ENCODE results near the gene MGME1. TPM values are rescaled to one million over a fixed set of nuclear protein-coding genes. Genes with fewer than 3 reads are reported as not detected.
A peak's percentile ranks its signal among the peaks of the same experiment; 100 is the strongest.

The MGME1 gene
- total and polyA plus RNA-seq, 2 of the 13 experiments (the other 11 are each of a cell fraction or from before 2014, with no cell fraction given) = 36.7 to 66.6 TPM

DNA sequence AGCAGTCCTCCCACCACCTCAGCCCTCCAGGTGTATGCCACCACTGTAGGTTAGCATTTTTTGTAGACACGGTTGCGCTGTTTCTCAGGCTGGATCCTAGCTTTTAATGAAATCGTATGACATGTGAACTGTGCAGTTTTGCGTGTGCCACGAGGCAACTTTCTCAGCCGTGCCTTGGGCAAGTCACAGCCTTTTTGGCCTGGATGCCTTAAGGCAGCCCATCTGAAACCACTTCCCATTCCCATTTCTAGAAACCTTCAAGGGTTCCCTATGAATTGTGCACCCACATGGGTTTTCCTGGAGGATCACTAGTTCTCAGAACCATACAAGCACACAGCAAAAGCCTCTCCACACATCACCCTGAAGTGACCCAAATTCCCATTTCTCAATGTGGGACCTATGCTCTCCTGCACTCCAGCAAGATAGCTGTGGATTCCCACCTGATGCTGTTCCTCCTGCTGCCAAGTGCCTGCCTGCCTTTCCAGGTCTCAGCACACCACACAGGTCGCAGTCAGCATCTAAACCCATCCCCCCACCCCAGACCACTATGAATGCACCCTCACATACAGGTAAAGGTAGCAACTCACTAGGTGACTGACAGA lies 29.1 kb upstream of the MGME1 start (continued):
- TF ChIP-seq, protein P1, sequence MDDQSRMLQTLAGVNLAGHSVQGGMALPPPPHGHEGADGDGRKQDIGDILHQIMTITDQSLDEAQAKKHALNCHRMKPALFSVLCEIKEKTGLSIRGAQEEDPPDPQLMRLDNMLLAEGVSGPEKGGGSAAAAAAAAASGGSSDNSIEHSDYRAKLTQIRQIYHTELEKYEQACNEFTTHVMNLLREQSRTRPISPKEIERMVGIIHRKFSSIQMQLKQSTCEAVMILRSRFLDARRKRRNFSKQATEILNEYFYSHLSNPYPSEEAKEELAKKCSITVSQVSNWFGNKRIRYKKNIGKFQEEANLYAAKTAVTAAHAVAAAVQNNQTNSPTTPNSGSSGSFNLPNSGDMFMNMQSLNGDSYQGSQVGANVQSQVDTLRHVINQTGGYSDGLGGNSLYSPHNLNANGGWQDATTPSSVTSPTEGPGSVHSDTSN (CRISPR knock-in tag; IDR thresholded peaks at IDR 0.05; ENCODE audit: borderline replicate concordance) = peak; percentile 60; the same call in 1 of the 2 replicates
- peak; percentile 31; the same call in 1 of the 2 replicates for TF ChIP-seq TBX2 (CRISPR knock-in tag; IDR thresholded peaks at IDR 0.05; ENCODE audit: borderline replicate concordance)
- TF ChIP-seq, protein P2, sequence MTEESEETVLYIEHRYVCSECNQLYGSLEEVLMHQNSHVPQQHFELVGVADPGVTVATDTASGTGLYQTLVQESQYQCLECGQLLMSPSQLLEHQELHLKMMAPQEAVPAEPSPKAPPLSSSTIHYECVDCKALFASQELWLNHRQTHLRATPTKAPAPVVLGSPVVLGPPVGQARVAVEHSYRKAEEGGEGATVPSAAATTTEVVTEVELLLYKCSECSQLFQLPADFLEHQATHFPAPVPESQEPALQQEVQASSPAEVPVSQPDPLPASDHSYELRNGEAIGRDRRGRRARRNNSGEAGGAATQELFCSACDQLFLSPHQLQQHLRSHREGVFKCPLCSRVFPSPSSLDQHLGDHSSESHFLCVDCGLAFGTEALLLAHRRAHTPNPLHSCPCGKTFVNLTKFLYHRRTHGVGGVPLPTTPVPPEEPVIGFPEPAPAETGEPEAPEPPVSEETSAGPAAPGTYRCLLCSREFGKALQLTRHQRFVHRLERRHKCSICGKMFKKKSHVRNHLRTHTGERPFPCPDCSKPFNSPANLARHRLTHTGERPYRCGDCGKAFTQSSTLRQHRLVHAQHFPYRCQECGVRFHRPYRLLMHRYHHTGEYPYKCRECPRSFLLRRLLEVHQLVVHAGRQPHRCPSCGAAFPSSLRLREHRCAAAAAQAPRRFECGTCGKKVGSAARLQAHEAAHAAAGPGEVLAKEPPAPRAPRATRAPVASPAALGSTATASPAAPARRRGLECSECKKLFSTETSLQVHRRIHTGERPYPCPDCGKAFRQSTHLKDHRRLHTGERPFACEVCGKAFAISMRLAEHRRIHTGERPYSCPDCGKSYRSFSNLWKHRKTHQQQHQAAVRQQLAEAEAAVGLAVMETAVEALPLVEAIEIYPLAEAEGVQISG (CRISPR knock-in tag; IDR thresholded peaks at IDR 0.05) = peak; percentile 35
- peak; percentile 81 for TF ChIP-seq KDM2A (CRISPR knock-in tag; IDR thresholded peaks at IDR 0.05; ENCODE audit: borderline replicate concordance, low read depth)
- TF ChIP-seq RFXAP (CRISPR knock-in tag; IDR thresholded peaks at IDR 0.05; ENCODE audit: borderline replicate concordance) = 0 out of 2 replicates have a peak, but pooled peaks have one; percentile 64
- TF ChIP-seq ONECUT2 (CRISPR knock-in tag; IDR thresholded peaks at IDR 0.05) = 0 out of 2 replicates have a peak, but pooled peaks have one; percentile 53
- peak; percentile 40; the same call in 1 of the 2 replicates for TF ChIP-seq FIP1L1 (IDR thresholded peaks at IDR 0.05; ENCODE audit: borderline replicate concordance, insufficient read depth, low read depth, low read length)
- TF ChIP-seq, protein P3, sequence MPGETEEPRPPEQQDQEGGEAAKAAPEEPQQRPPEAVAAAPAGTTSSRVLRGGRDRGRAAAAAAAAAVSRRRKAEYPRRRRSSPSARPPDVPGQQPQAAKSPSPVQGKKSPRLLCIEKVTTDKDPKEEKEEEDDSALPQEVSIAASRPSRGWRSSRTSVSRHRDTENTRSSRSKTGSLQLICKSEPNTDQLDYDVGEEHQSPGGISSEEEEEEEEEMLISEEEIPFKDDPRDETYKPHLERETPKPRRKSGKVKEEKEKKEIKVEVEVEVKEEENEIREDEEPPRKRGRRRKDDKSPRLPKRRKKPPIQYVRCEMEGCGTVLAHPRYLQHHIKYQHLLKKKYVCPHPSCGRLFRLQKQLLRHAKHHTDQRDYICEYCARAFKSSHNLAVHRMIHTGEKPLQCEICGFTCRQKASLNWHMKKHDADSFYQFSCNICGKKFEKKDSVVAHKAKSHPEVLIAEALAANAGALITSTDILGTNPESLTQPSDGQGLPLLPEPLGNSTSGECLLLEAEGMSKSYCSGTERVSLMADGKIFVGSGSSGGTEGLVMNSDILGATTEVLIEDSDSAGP (CRISPR knock-in tag; IDR thresholded peaks at IDR 0.05; ENCODE audit: borderline replicate concordance) = peak; percentile 60; the same call in 1 of the 2 replicates
- TF ChIP-seq EP300 (IDR thresholded peaks at IDR 0.05; ENCODE audit: low read depth in 2 of 2, low read length in 2 of 2) = 0 out of 4 replicates have a peak, but pooled peaks of 1 of the 2 experiments have one; percentile 17
- TF ChIP-seq EP300 (CRISPR knock-in tag; IDR thresholded peaks at IDR 0.05; ENCODE audit: borderline replicate concordance) = peak; percentile 14; the same call in 1 of the 2 replicates
- no peak for TF ChIP-seq SAP130 (CRISPR knock-in tag; IDR thresholded peaks at IDR 0.05; ENCODE audit: low read depth)
- 0 out of 2 replicates have a peak, but pooled peaks have one; percentile 15 for TF ChIP-seq KMT2A (CRISPR knock-in tag; IDR thresholded peaks at IDR 0.05)
- no peak for TF ChIP-seq KLF11 (CRISPR knock-in tag; IDR thresholded peaks at IDR 0.05)
- TF ChIP-seq ZNF629 (CRISPR knock-in tag; conservative IDR thresholded peaks at IDR 0.05) = no peak
- TF ChIP-seq, protein P4, sequence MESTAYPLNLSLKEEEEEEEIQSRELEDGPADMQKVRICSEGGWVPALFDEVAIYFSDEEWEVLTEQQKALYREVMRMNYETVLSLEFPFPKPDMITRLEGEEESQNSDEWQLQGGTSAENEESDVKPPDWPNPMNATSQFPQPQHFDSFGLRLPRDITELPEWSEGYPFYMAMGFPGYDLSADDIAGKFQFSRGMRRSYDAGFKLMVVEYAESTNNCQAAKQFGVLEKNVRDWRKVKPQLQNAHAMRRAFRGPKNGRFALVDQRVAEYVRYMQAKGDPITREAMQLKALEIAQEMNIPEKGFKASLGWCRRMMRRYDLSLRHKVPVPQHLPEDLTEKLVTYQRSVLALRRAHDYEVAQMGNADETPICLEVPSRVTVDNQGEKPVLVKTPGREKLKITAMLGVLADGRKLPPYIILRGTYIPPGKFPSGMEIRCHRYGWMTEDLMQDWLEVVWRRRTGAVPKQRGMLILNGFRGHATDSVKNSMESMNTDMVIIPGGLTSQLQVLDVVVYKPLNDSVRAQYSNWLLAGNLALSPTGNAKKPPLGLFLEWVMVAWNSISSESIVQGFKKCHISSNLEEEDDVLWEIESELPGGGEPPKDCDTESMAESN (CRISPR knock-in tag; conservative IDR thresholded peaks at IDR 0.05) = 0 out of 2 replicates have a peak, but pooled peaks have one; percentile 4
- no peak for TF ChIP-seq SOX6 (IDR thresholded peaks at IDR 0.05)
- no peak; the same call in none of the 2 replicates for TF ChIP-seq SOX6 (CRISPR knock-in tag; IDR thresholded peaks at IDR 0.05)
- TF ChIP-seq CREM (IDR thresholded peaks at IDR 0.05) = no peak; the same call in 1 of the 2 replicates
- TF ChIP-seq CREM (CRISPR knock-in tag; IDR thresholded peaks at IDR 0.05) = no peak
- TF ChIP-seq, protein P5, sequence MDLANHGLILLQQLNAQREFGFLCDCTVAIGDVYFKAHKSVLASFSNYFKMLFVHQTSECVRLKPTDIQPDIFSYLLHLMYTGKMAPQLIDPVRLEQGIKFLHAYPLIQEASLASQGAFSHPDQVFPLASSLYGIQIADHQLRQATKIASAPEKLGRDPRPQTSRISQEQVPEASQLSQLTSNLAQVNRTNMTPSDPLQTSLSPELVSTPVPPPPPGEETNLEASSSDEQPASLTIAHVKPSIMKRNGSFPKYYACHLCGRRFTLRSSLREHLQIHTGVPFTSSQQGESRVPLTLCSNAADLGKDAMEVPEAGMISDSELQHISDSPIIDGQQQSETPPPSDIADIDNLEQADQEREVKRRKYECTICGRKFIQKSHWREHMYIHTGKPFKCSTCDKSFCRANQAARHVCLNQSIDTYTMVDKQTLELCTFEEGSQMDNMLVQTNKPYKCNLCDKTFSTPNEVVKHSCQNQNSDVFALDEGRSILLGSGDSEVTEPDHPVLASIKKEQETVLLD (CRISPR knock-in tag; IDR thresholded peaks at IDR 0.05; ENCODE audit: low read depth) = no peak
- TF ChIP-seq ZFY (CRISPR knock-in tag; IDR thresholded peaks at IDR 0.05) = peak; percentile 3; the same call in 1 of the 2 replicates

Data from HepG2 (cell line).